SK-N-MC (cell line): ENCODE measurements around the gene RTN1.

Experiments
- DNase-seq: peaks from one replicate; pipeline ENCODE4 v3.0.0-alpha.2; 2011; ENCODE audit warnings: low read depth, low spot score
- H3K27ac ChIP-seq: fragments of 200-600 bp; sonication (generic); 2 replicates; pipeline ENCODE4 v1.5.1; 2016; ENCODE audit warnings: mixed run types
- H3K36me3 ChIP-seq: fragments of 200-600 bp; sonication (generic); 2 replicates; pipeline ENCODE4 v1.6.1; 2017; ENCODE audit warnings: antibody characterized with exemption, low read length, mixed read lengths; ENCODE audit not compliant: insufficient read depth
- H3K4me3 ChIP-seq: fragments of 200-600 bp; sonication (generic); 2 replicates; pipeline ENCODE4 v1.5.1; 2016
- H3K9ac ChIP-seq: fragments of 200-600 bp; sonication (generic); 2 replicates; pipeline ENCODE4 v1.8.0; 2017; ENCODE audit warnings: mixed run types, mixed read lengths; ENCODE audit not compliant: insufficient read length
- H3K9me3 ChIP-seq: fragments of 200-600 bp; sonication (generic); 2 replicates; pipeline ENCODE4 v1.6.1; 2017; ENCODE audit warnings: low read depth, mild to moderate bottlenecking, antibody characterized with exemption, low read length, moderate library complexity, mixed read lengths
- EZH2 ChIP-seq: fragments of 200-600 bp; sonication (generic); IDR thresholded peaks from one replicate; pipeline ENCODE4 v1.6.1; 2017; ENCODE audit warnings: antibody characterized with exemption
- FOXP2 ChIP-seq: optimal IDR thresholded peaks from 2 replicates; pipeline ENCODE3; 2011; ENCODE audit warnings: mild to moderate bottlenecking, moderate library complexity; ENCODE audit not compliant: insufficient read depth; ENCODE audit errors: extremely low read length, control extremely low read depth
- POLR2AphosphoS5 ChIP-seq: IDR thresholded peaks from 2 replicates; pipeline ENCODE4 v1.6.1; 2012; ENCODE audit warnings: mild to moderate bottlenecking, low read depth, low read length, borderline replicate concordance

Gene RTN1

GRCh38 chr14:59868021-59868420 lies 2.6 kb downstream of the RTN1 start:
- TF ChIP-seq POLR2AphosphoS5 (no peak), EZH2 (no peak), FOXP2 (no peak)
- peak; percentile 63 for DNase-seq
- H3K9me3 ChIP-seq: no peaks in the 10 kb centered on the region
- peak overlapping the region; percentile 61 for H3K4me3 ChIP-seq
- H3K36me3 ChIP-seq: no peaks in the 10 kb centered on the region
- H3K27ac ChIP-seq: peak overlapping the region; percentile 78
- H3K9ac ChIP-seq: no peak overlapping the region

GRCh38 chr14:59863806-59864525 lies 6.6 kb downstream of the RTN1 start:
- no peaks in the 10 kb centered on the region for H3K36me3 ChIP-seq
- no peak overlapping the region for H3K4me3 ChIP-seq
- H3K27ac ChIP-seq: no peak overlapping the region
- TF ChIP-seq EZH2: no peak
- no peak for TF ChIP-seq POLR2AphosphoS5
- TF ChIP-seq FOXP2: no peak
- no peak for DNase-seq
- H3K9ac ChIP-seq: no peak overlapping the region
- no peaks in the 10 kb centered on the region for H3K9me3 ChIP-seq

- Histone ChIP-seq H3K27ac (no peak overlapping the region), H3K4me3 (no peak overlapping the region), H3K9me3 (no peaks in the 10 kb centered on the region), H3K36me3 (no peaks in the 10 kb centered on the region), H3K9ac (no peak overlapping the region)
- TF ChIP-seq POLR2AphosphoS5 (no peak), EZH2 (no peak)
- no peak for DNase-seq
These were observed 13.2 kb downstream of the RTN1 start for GRCh38 chr14:59857328-59857727.

- TF ChIP-seq FOXP2 (no peak), EZH2 (no peak), POLR2AphosphoS5 (no peak)
- H3K27ac ChIP-seq: no peak overlapping the region
- H3K4me3 ChIP-seq: no peak overlapping the region
- H3K9ac ChIP-seq: no peak overlapping the region
- H3K9me3 ChIP-seq: no peaks in the 10 kb centered on the region
- no peak for DNase-seq
- H3K36me3 ChIP-seq: no peaks in the 10 kb centered on the region
These were observed 18.2 kb downstream of the RTN1 start for GRCh38 chr14:59852350-59852749.

- Histone ChIP-seq H3K9ac (no peak overlapping the region), H3K4me3 (no peak overlapping the region), H3K9me3 (no peaks in the 10 kb centered on the region), H3K27ac (no peak overlapping the region), H3K36me3 (no peaks in the 10 kb centered on the region)
- TF ChIP-seq FOXP2: no peak
- no peak for TF ChIP-seq POLR2AphosphoS5
- no peak for TF ChIP-seq EZH2
- no peak for DNase-seq
These were observed 20.1 kb downstream of the RTN1 start for GRCh38 chr14:59850458-59850857.

GRCh38 chr14:59849411-59850130 lies 21.0 kb downstream of the RTN1 start:
- no peak for TF ChIP-seq EZH2
- no peak for TF ChIP-seq FOXP2
- no peak for TF ChIP-seq POLR2AphosphoS5
- H3K36me3 ChIP-seq: no peaks in the 10 kb centered on the region
- H3K9ac ChIP-seq: no peak overlapping the region
- no peak overlapping the region for H3K4me3 ChIP-seq
- DNase-seq: no peak
- no peak overlapping the region for H3K27ac ChIP-seq
- no peaks in the 10 kb centered on the region for H3K9me3 ChIP-seq

GRCh38 chr14:59848671-59849070 lies 21.9 kb downstream of the RTN1 start:
- H3K27ac ChIP-seq: no peak overlapping the region
- no peaks in the 10 kb centered on the region for H3K36me3 ChIP-seq
- no peak overlapping the region for H3K9ac ChIP-seq
- H3K4me3 ChIP-seq: no peak overlapping the region
- DNase-seq: no peak
- TF ChIP-seq EZH2: no peak
- no peak for TF ChIP-seq POLR2AphosphoS5
- TF ChIP-seq FOXP2: no peak
- no peaks in the 10 kb centered on the region for H3K9me3 ChIP-seq

- Histone ChIP-seq H3K36me3 (no peaks in the 10 kb centered on the region), H3K9ac (no peak overlapping the region), H3K9me3 (no peaks in the 10 kb centered on the region), H3K4me3 (no peak overlapping the region), H3K27ac (no peak overlapping the region)
- no peak for DNase-seq
- TF ChIP-seq EZH2: no peak
These were observed 22.9 kb downstream of the RTN1 start for GRCh38 chr14:59847711-59848110.

GRCh38 chr14:59846595-59846994 lies 24.0 kb downstream of the RTN1 start:
- H3K27ac ChIP-seq: no peak overlapping the region
- H3K9me3 ChIP-seq: no peaks in the 10 kb centered on the region
- no peak overlapping the region for H3K9ac ChIP-seq
- TF ChIP-seq EZH2 (no peak), FOXP2 (no peak), POLR2AphosphoS5 (no peak)
- no peaks in the 10 kb centered on the region for H3K36me3 ChIP-seq
- H3K4me3 ChIP-seq: no peak overlapping the region
- no peak for DNase-seq
